Neural crest cell (in vitro differentiated cells): ENCODE results near the gene CDK15. TPM values are rescaled to one million over a fixed set of nuclear protein-coding genes. Genes with fewer than 3 reads are reported as not detected.
A peak's percentile ranks its signal among the peaks of the same experiment; 100 is the strongest.

ENCODE experiments used
- DNase-seq: peaks from one replicate; pipeline ENCODE4 v3.0.0; 2021; ENCODE audit warnings: low read depth, mixed read lengths, low spot score
- H3K27ac Mint-ChIP-seq: one replicate; pipeline ENCODE4 v1.8.0; 2021; ENCODE audit warnings: mild to moderate bottlenecking, mixed read lengths; ENCODE audit not compliant: unreplicated experiment
- H3K27me3 Mint-ChIP-seq: 2 replicates; pipeline ENCODE4 v1.8.0; 2021; ENCODE audit warnings: low read depth, mild to moderate bottlenecking, mixed read lengths
- H3K36me3 Mint-ChIP-seq: 2 replicates; pipeline ENCODE4 v1.8.0; 2021; ENCODE audit warnings: low read depth, mild to moderate bottlenecking, mixed read lengths
- H3K4me1 Mint-ChIP-seq: 2 replicates; pipeline ENCODE4 v1.8.0; 2021; ENCODE audit warnings: mixed read lengths
- H3K4me3 Mint-ChIP-seq: one replicate; pipeline ENCODE4 v1.8.0; 2021; ENCODE audit warnings: mild to moderate bottlenecking, mixed read lengths
- H3K9me3 Mint-ChIP-seq: 2 replicates; pipeline ENCODE4 v1.8.0; 2021; ENCODE audit warnings: mixed read lengths
- total RNA-seq: library from RNA; stranded (reverse); gene quantifications from 2 replicates; pipeline ENCODE4 v1.2.1, GENCODE V29; 2021
- TF ChIP-seq, protein P1 (sequence below): fragments of 200-600 bp; sonication (generic); conservative IDR thresholded peaks from 2 replicates; pipeline ENCODE4 v1.5.0; 2021; ENCODE audit warnings: antibody characterized with exemption, mild to moderate bottlenecking

CDK15 gene
- total RNA-seq, 1 donor from 2014 or later, result not detected

DNA sequence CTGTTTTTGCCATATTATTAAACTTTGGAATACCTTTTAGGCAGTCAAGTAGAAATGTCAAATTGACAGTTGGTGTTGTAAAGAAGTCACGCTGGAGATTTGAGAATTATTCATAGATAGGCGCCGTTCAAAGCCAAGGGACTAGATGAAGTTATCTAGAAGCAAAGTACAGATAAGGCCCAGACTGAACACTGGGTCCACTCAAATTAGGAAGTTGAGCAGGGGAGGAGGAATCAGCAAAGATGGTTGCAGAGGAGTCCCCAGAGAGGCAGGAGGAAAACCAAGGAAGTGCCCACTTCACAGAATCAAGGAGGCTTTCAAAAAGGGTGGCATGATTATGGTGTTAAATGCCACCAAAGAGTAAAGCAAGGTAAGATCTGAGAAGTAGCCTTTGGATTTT lies 16.0 kb upstream of the CDK15 start:
- Mint-ChIP-seq H3K4me3 (no peak overlapping the region), H3K27me3 (peaks cover 11% of the 10 kb centered on the region), H3K27ac (no peak overlapping the region), H3K4me1 (no peaks in the 10 kb centered on the region), H3K9me3 (no peaks in the 10 kb centered on the region), H3K36me3 (no peaks in the 10 kb centered on the region)
- no peak for DNase-seq
- TF ChIP-seq, protein P1, sequence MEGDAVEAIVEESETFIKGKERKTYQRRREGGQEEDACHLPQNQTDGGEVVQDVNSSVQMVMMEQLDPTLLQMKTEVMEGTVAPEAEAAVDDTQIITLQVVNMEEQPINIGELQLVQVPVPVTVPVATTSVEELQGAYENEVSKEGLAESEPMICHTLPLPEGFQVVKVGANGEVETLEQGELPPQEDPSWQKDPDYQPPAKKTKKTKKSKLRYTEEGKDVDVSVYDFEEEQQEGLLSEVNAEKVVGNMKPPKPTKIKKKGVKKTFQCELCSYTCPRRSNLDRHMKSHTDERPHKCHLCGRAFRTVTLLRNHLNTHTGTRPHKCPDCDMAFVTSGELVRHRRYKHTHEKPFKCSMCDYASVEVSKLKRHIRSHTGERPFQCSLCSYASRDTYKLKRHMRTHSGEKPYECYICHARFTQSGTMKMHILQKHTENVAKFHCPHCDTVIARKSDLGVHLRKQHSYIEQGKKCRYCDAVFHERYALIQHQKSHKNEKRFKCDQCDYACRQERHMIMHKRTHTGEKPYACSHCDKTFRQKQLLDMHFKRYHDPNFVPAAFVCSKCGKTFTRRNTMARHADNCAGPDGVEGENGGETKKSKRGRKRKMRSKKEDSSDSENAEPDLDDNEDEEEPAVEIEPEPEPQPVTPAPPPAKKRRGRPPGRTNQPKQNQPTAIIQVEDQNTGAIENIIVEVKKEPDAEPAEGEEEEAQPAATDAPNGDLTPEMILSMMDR, result no peak

DNA sequence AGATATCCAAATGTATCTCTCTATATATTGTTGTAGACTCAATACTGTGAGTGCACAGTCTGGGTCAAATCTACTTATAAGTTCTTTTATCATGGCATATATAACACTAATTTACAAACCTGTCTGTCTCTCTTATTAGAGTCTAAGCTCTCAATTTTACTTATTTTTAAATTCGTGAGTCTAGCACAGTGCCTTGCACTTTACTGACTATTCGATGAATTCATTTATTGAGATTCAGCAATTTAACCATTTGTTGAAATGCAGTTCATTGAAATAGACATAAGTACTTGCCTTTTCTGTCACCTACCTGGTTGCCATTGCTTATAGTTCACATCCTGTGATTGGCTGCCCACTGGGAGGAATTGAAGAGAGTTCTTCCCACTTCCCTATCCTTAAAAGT lies 15.3 kb upstream of the CDK15 start:
- TF ChIP-seq, protein P1, result no peak
- H3K9me3 Mint-ChIP-seq, result no peaks in the 10 kb centered on the region
- peaks cover 9% of the 10 kb centered on the region for H3K27me3 Mint-ChIP-seq
- peaks cover 4% of the 10 kb centered on the region for H3K4me1 Mint-ChIP-seq
- H3K4me3 Mint-ChIP-seq, result no peak overlapping the region
- H3K27ac Mint-ChIP-seq, result no peak overlapping the region
- no peaks in the 10 kb centered on the region for H3K36me3 Mint-ChIP-seq
- DNase-seq, result no peak

DNA sequence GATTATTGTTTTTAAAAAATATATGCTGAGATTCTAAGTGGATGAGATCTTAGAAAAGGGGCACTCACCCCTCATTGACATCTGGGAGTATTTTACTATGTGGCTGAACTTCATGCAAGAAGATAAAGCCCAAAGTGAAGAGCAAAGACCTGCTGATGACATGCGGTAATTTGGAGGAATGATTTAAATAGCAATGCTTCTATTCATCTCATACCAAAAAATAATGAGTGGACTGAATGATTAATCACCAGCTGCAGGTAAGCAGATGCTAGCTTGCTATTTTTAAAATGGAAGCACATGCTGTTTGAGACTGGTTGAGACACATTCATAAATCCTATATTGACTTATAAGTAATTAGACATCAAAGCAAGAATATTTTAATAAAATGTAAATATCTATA lies 12.7 kb upstream of the CDK15 start:
- no peak overlapping the region for H3K4me3 Mint-ChIP-seq
- peaks cover 9% of the 10 kb centered on the region for H3K27me3 Mint-ChIP-seq
- no peak for DNase-seq
- no peaks in the 10 kb centered on the region for H3K36me3 Mint-ChIP-seq
- TF ChIP-seq, protein P1, result no peak
- H3K4me1 Mint-ChIP-seq, result peaks cover 5% of the 10 kb centered on the region
- H3K9me3 Mint-ChIP-seq, result no peaks in the 10 kb centered on the region
- H3K27ac Mint-ChIP-seq, result no peak overlapping the region

DNA sequence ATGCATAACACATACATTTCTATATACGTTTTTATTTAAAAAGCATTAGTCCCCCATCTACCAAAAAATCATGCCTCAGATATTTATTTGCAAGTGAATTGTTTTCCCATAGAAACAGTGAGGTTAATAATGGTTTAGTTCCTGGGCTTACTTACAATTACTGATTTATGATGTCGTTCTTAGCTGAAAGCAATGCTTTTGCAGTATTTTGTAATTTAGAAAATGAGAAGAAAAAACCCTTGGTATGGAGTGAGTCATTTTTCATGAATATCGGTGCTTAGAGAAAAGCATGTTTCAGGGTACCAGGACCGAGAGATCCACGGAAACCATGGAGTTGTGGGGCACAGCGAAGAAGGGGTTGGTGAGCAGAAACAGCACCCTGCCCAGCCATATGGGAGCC lies 12.0 kb upstream of the CDK15 start:
- H3K36me3 Mint-ChIP-seq, result no peaks in the 10 kb centered on the region
- DNase-seq, result no peak
- peaks cover 6% of the 10 kb centered on the region for H3K27me3 Mint-ChIP-seq
- no peak overlapping the region for H3K27ac Mint-ChIP-seq
- TF ChIP-seq, protein P1, result no peak
- H3K9me3 Mint-ChIP-seq, result no peaks in the 10 kb centered on the region
- no peak overlapping the region for H3K4me3 Mint-ChIP-seq
- H3K4me1 Mint-ChIP-seq, result peaks cover 5% of the 10 kb centered on the region

DNA sequence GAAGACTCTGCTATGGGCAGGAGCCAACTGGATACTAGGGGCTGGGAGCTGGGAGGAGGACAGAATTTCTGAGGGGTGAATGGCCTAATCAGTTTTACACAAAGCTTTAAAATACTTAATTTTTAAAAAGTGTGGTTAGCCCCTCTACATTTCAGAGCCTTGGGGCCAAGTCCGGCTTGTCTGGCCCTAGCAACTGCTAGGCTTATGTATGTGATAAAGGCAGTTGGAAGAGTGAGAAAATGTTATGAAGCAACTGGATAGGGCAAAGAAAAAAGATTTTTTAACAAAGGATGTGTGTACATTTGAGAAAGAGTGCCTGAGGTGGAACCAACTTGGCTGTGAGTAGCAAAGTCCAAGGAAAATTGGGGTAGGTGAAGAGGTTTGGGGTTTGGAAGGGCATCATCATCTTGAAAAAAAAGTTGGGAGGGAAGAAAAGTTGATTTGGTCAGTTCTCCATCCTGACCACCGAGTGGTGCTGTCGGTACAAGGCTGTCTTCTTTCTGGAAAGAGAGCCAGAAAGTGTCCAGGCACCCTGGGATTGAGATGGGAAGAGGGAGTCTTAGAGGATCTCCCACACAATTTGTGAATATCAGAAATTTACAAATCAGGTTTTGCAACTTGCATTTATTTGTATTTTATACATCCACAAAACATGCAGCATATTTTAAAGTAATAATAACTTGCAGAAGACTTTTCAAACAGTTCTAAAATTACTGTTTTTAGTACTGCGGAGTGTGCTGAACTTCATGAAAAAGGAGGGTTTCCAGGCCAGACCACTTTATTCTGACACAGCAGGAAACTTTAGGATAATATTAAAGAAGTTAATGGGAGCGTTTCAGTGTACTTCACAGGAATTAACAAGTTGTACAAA lies 10.5 kb upstream of the CDK15 start:
- Mint-ChIP-seq H3K9me3 (no peaks in the 10 kb centered on the region), H3K27ac (no peak overlapping the region), H3K27me3 (no peaks in the 10 kb centered on the region), H3K36me3 (no peaks in the 10 kb centered on the region), H3K4me3 (no peak overlapping the region), H3K4me1 (peaks cover 5% of the 10 kb centered on the region)
- peak; percentile 46 for DNase-seq
- TF ChIP-seq, protein P1, result peak; percentile 84
